Measurements from ENCODE around the gene ENOX2. TPM values are rescaled to one million over a fixed set of nuclear protein-coding genes. Genes with fewer than 3 reads are reported as not detected.

The ENOX2 gene
- polyA plus RNA-seq, 1 donor (not counting 4 experiments of a cell fraction or from before 2014, with no cell fraction given): 24.5 TPM

DNA sequence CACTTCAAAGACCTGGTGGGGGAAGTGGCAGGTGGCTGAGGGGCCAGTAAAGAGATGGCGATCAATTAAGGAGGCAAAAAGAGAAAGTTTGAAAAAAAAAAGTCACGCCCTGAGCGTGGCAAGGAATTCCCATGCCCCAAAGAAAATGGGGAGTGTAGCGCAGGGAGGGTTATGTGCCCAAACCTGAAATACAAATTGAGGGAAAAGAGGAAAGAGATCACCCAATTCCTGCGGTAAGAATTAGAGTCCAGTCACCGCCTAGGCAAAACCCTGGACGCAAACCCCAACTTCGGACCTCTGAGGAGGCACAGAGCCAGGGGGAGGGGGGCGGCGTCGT lies 595 bp downstream of the ENOX2 start:
- Histone ChIP-seq H3K27ac (ENCODE audit: control insufficient read depth, insufficient read depth, low read length) (peak overlapping the region; percentile 58), H3K36me3 (ENCODE audit: control insufficient read depth in 2 of 2, extremely low read depth in 1 of 2, insufficient read depth in 2 of 2, low read length in 2 of 2) (no peaks in the 10 kb centered on the region), H3K4me1 (ENCODE audit: control insufficient read depth, extremely low read depth, insufficient read depth, low read length) (no peaks in the 10 kb centered on the region), H3K9me3 (ENCODE audit: control insufficient read depth, low read depth, low read length) (no peaks in the 10 kb centered on the region), H3K79me2 (ENCODE audit: control insufficient read depth, insufficient read depth, low read length) (no peaks in the 10 kb centered on the region), H3K9ac (ENCODE audit: control insufficient read depth, extremely low read depth, insufficient read depth, low read length) (peak overlapping the region; percentile 78), H3K27me3 (ENCODE audit: control insufficient read depth, extremely low read depth, insufficient read depth, low read length) (no peaks in the 10 kb centered on the region), H4K20me1 (ENCODE audit: control insufficient read depth, extremely low read depth, insufficient read depth, low read length) (no peaks in the 10 kb centered on the region), H3K4me2 (ENCODE audit: control insufficient read depth, extremely low read depth, insufficient read depth, low read depth, low read length) (peak overlapping the region; percentile 82), H3K9me1 (ENCODE audit: control insufficient read depth, extremely low read depth, insufficient read depth, low read length) (no peaks in the 10 kb centered on the region), H2AFZ (ENCODE audit: control insufficient read depth, low read length) (peak overlapping the region; percentile 44), H3K4me3 (ENCODE audit: control insufficient read depth in 2 of 3, extremely low read depth in 1 of 3, insufficient read depth in 2 of 3, low read depth in 1 of 3, low read length in 3 of 3) (peak overlapping the region; percentile 63 to 72 (median 70))
- dilution Hi-C loops (cut with MboI; ENCODE audit: extremely low pct_ligation_motif_present, low sequenced_read_pairs): no loop called here
- FAIRE-seq (no peak), DNase-seq (ENCODE audit: low read depth, low spot score) (no peak)
- TF ChIP-seq, protein P1, sequence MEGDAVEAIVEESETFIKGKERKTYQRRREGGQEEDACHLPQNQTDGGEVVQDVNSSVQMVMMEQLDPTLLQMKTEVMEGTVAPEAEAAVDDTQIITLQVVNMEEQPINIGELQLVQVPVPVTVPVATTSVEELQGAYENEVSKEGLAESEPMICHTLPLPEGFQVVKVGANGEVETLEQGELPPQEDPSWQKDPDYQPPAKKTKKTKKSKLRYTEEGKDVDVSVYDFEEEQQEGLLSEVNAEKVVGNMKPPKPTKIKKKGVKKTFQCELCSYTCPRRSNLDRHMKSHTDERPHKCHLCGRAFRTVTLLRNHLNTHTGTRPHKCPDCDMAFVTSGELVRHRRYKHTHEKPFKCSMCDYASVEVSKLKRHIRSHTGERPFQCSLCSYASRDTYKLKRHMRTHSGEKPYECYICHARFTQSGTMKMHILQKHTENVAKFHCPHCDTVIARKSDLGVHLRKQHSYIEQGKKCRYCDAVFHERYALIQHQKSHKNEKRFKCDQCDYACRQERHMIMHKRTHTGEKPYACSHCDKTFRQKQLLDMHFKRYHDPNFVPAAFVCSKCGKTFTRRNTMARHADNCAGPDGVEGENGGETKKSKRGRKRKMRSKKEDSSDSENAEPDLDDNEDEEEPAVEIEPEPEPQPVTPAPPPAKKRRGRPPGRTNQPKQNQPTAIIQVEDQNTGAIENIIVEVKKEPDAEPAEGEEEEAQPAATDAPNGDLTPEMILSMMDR (optimal IDR thresholded peaks at IDR 0.05 in 1 of 3, IDR thresholded peaks at IDR 0.05 in 1 of 3, conservative IDR thresholded peaks at IDR 0.05 in 1 of 3; ENCODE audit: extremely low read depth in 1 of 3, insufficient read depth in 2 of 3, low read length in 3 of 3): no peak
- no peak for TF ChIP-seq EZH2 (IDR thresholded peaks at IDR 0.05; ENCODE audit: low read length)

DNA sequence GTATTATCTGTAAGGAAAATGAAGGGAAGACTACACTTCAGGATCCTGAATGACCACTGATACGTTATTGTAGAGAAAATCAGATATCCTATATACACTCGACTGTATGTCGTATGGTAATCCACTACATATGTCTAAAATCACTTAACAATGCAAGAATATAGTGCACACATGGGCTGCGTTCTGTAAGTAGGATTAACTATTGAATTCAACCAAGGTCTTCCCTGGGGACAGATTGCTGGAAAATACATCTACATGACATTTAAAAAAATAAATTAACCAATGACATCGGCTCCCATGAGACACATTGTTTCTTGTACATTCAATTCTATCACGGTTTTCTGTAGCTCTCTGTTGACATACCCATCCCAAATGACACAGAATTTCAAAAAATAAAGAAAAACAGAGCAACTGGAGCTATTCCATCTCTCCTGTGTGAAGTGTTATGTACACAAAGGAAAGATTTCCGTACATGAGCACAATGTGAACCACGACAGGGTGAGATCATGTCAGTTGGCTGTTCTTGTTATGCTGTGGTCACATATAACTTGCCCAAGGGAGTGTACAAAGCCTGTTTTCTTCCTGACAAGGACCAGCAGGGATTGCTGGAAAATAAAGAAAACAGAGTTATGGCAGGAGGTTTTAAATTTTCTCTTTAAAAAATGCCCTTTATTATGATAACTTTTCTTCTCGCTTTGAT lies 6.1 kb downstream of the ENOX2 start:
- Histone ChIP-seq H3K4me1 (ENCODE audit: control insufficient read depth, extremely low read depth, insufficient read depth, low read length) (no peaks in the 10 kb centered on the region), H3K27me3 (ENCODE audit: control insufficient read depth, extremely low read depth, insufficient read depth, low read length) (no peaks in the 10 kb centered on the region), H3K27ac (ENCODE audit: control insufficient read depth, insufficient read depth, low read length) (no peak overlapping the region), H3K4me3 (ENCODE audit: control insufficient read depth in 2 of 3, extremely low read depth in 1 of 3, insufficient read depth in 2 of 3, low read depth in 1 of 3, low read length in 3 of 3) (no peak overlapping the region), H3K79me2 (ENCODE audit: control insufficient read depth, insufficient read depth, low read length) (no peaks in the 10 kb centered on the region), H3K9me3 (ENCODE audit: control insufficient read depth, low read depth, low read length) (no peaks in the 10 kb centered on the region), H2AFZ (ENCODE audit: control insufficient read depth, low read length) (no peak overlapping the region), H3K9me1 (ENCODE audit: control insufficient read depth, extremely low read depth, insufficient read depth, low read length) (no peaks in the 10 kb centered on the region), H3K36me3 (ENCODE audit: control insufficient read depth in 2 of 2, extremely low read depth in 1 of 2, insufficient read depth in 2 of 2, low read length in 2 of 2) (no peaks in the 10 kb centered on the region), H3K4me2 (ENCODE audit: control insufficient read depth, extremely low read depth, insufficient read depth, low read depth, low read length) (no peak overlapping the region), H3K9ac (ENCODE audit: control insufficient read depth, extremely low read depth, insufficient read depth, low read length) (no peak overlapping the region), H4K20me1 (ENCODE audit: control insufficient read depth, extremely low read depth, insufficient read depth, low read length) (no peaks in the 10 kb centered on the region)
- dilution Hi-C loops (cut with MboI; ENCODE audit: extremely low pct_ligation_motif_present, low sequenced_read_pairs): no loop called here
- no peak for FAIRE-seq
- no peak for TF ChIP-seq EZH2 (IDR thresholded peaks at IDR 0.05; ENCODE audit: low read length)
- TF ChIP-seq, protein P1 (optimal IDR thresholded peaks at IDR 0.05 in 1 of 3, IDR thresholded peaks at IDR 0.05 in 1 of 3, conservative IDR thresholded peaks at IDR 0.05 in 1 of 3; ENCODE audit: extremely low read depth in 1 of 3, insufficient read depth in 2 of 3, low read length in 3 of 3): no peak
- DNase-seq (ENCODE audit: low read depth, low spot score): no peak
